ENCODE measurements around the gene DPP4. TPM values are rescaled to one million over a fixed set of nuclear protein-coding genes. Genes with fewer than 3 reads are reported as not detected.
"Not testable (repeated sequence)": the region's sequence is repeated elsewhere in the genome, so short reads cannot be mapped to it uniquely, and the experiment has no call there.

The DPP4 gene
- total RNA-seq, 2 donors from 2014 or later: 25.5 to 40.5 TPM

- TF ChIP-seq CTCF (IDR thresholded peaks at IDR 0.05): no peak
- Histone ChIP-seq H3K4me3 (no peak overlapping the region), H3K9ac (ENCODE audit: low read depth in 2 of 2, low read length in 2 of 2) (no peak overlapping the region), H3K27ac (no peak overlapping the region), H3K9me3 (no peaks in the 10 kb centered on the region), H3K27me3 (no peaks in the 10 kb centered on the region), H3K4me1 (no peaks in the 10 kb centered on the region), H3K36me3 (no peaks in the 10 kb centered on the region)
- intact Hi-C loops (cut with DNase I): no loop called here
- no peak for DNase-seq
Observed at GRCh38 chr2:162050513-162050961, 23.5 kb downstream of the DPP4 start.

- intact Hi-C loops (cut with DNase I): not testable (repeated sequence)
Observed at GRCh38 chr2:162049089-162049488, 24.9 kb downstream of the DPP4 start.

GRCh38 chr2:162044586-162044985 lies 29.4 kb downstream of the DPP4 start:
- DNase-seq: no peak
- H3K9ac ChIP-seq (ENCODE audit: low read depth in 2 of 2, low read length in 2 of 2): no peak overlapping the region
- no peaks in the 10 kb centered on the region for H3K9me3 ChIP-seq
- no peak overlapping the region for H3K27ac ChIP-seq
- no peaks in the 10 kb centered on the region for H3K36me3 ChIP-seq
- H3K4me3 ChIP-seq: no peak overlapping the region
- intact Hi-C loops (cut with DNase I): no loop called here
- no peaks in the 10 kb centered on the region for H3K27me3 ChIP-seq
- no peak for TF ChIP-seq CTCF (IDR thresholded peaks at IDR 0.05)
- no peaks in the 10 kb centered on the region for H3K4me1 ChIP-seq

More at GRCh38 chr2:162049089-162049488, 24.9 kb downstream of the DPP4 start:
- not testable (repeated sequence) for H3K27ac ChIP-seq; H3K36me3 ChIP-seq; H3K9me3 ChIP-seq; H3K9ac ChIP-seq (ENCODE audit: low read depth in 2 of 2, low read length in 2 of 2); H3K27me3 ChIP-seq; H3K4me1 ChIP-seq; DNase-seq; H3K4me3 ChIP-seq

GRCh38 chr2:162043132-162043531 lies 30.9 kb downstream of the DPP4 start:
- H3K36me3 ChIP-seq: no peaks in the 10 kb centered on the region
- TF ChIP-seq CTCF (IDR thresholded peaks at IDR 0.05): no peak

GRCh38 chr2:162041485-162041884 lies 32.5 kb downstream of the DPP4 start:
- H3K9me3 ChIP-seq: no peaks in the 10 kb centered on the region
- intact Hi-C loops (cut with DNase I): no loop called here
- H3K27me3 ChIP-seq: no peaks in the 10 kb centered on the region
- DNase-seq: no peak
- no peak overlapping the region for H3K27ac ChIP-seq
- TF ChIP-seq CTCF (IDR thresholded peaks at IDR 0.05): no peak
- no peak overlapping the region for H3K4me3 ChIP-seq
- H3K4me1 ChIP-seq: no peaks in the 10 kb centered on the region
- H3K9ac ChIP-seq (ENCODE audit: low read depth in 2 of 2, low read length in 2 of 2): no peak overlapping the region
- no peaks in the 10 kb centered on the region for H3K36me3 ChIP-seq

More at GRCh38 chr2:162043132-162043531, 30.9 kb downstream of the DPP4 start:
- Histone ChIP-seq H3K4me3 (no peak overlapping the region), H3K27ac (no peak overlapping the region), H3K4me1 (no peaks in the 10 kb centered on the region), H3K9me3 (no peaks in the 10 kb centered on the region), H3K9ac (ENCODE audit: low read depth in 2 of 2, low read length in 2 of 2) (no peak overlapping the region), H3K27me3 (no peaks in the 10 kb centered on the region)
- no peak for DNase-seq
- intact Hi-C loops (cut with DNase I): no loop called here

GRCh38 chr2:162038725-162039124 lies 35.3 kb downstream of the DPP4 start:
- intact Hi-C loops (cut with DNase I): no loop called here

More at GRCh38 chr2:162038725-162039124, 35.3 kb downstream of the DPP4 start:
- TF ChIP-seq CTCF (IDR thresholded peaks at IDR 0.05): no peak
- no peak overlapping the region for H3K27ac ChIP-seq
- no peaks in the 10 kb centered on the region for H3K9me3 ChIP-seq
- no peak for DNase-seq
- H3K27me3 ChIP-seq: no peaks in the 10 kb centered on the region
- H3K9ac ChIP-seq (ENCODE audit: low read depth in 2 of 2, low read length in 2 of 2): no peak overlapping the region
- no peaks in the 10 kb centered on the region for H3K36me3 ChIP-seq
- no peaks in the 10 kb centered on the region for H3K4me1 ChIP-seq
- no peak overlapping the region for H3K4me3 ChIP-seq
